H54 (cell line): ENCODE results near the gene DPH5.

Experiments
- DNase-seq: peaks from one replicate; pipeline ENCODE4 v3.0.0; 2011; ENCODE audit warnings: low spot score, mixed read lengths; ENCODE audit not compliant: insufficient read length
- FAIRE-seq: peaks from 3 replicates; lab custom pipeline; 2011; peaks lifted over from hg19 to GRCh38; lab: Jason Lieb, UNC
- POLR2A ChIP-seq: IDR thresholded peaks from 2 replicates; pipeline ENCODE4 v1.6.1; 2011; ENCODE audit warnings: low read depth, mild to moderate bottlenecking, low read length

DPH5 gene

GRCh38 chr1:101017448-101017847 is 8.1 kb downstream of the DPH5 start:
- FAIRE-seq (no peak), DNase-seq (no peak)
- no peak for TF ChIP-seq POLR2A

- TF ChIP-seq POLR2A: no peak
- FAIRE-seq (peak; percentile 53), DNase-seq (no peak)
These were observed 11.8 kb downstream of the DPH5 start for GRCh38 chr1:101013776-101014175.

GRCh38 chr1:101008229-101008834 is 17.3 kb downstream of the DPH5 start:
- no peak for FAIRE-seq
- DNase-seq: no peak
- no peak for TF ChIP-seq POLR2A

- TF ChIP-seq POLR2A: no peak
- no peak for DNase-seq
- peak; percentile 58 for FAIRE-seq
These were observed 19.0 kb downstream of the DPH5 start for GRCh38 chr1:101006553-101006952.

- TF ChIP-seq POLR2A: no peak
- no peak for DNase-seq
- FAIRE-seq: no peak
These were observed 19.7 kb downstream of the DPH5 start for GRCh38 chr1:101005871-101006270.

- TF ChIP-seq POLR2A: no peak
- FAIRE-seq (no peak), DNase-seq (no peak)
These were observed 20.4 kb downstream of the DPH5 start for GRCh38 chr1:101005183-101005582.

- DNase-seq: no peak
- no peak for FAIRE-seq
- no peak for TF ChIP-seq POLR2A
These were observed 20.9 kb downstream of the DPH5 start for GRCh38 chr1:101004670-101005069.

GRCh38 chr1:101004061-101004460 is 21.5 kb downstream of the DPH5 start:
- DNase-seq (no peak), FAIRE-seq (peak; percentile 60)
- no peak for TF ChIP-seq POLR2A

GRCh38 chr1:101003012-101003650 is 22.5 kb downstream of the DPH5 start:
- FAIRE-seq: peak; percentile 86
- no peak for TF ChIP-seq POLR2A
- DNase-seq: no peak

- FAIRE-seq (peak; percentile 85), DNase-seq (no peak)
These were observed 23.0 kb downstream of the DPH5 start for GRCh38 chr1:101002551-101002950.

GRCh38 chr1:101000131-101000873 is 25.3 kb downstream of the DPH5 start:
- no peak for DNase-seq
- TF ChIP-seq POLR2A: no peak
- no peak for FAIRE-seq

More at GRCh38 chr1:101002551-101002950, 23.0 kb downstream of the DPH5 start:
- TF ChIP-seq POLR2A: no peak

- FAIRE-seq (no peak), DNase-seq (no peak)
- TF ChIP-seq POLR2A: no peak
These were observed 27.2 kb downstream of the DPH5 start for GRCh38 chr1:100998426-100998825.

GRCh38 chr1:100995198-100995988 is 30.2 kb downstream of the DPH5 start:
- no peak for DNase-seq
- TF ChIP-seq POLR2A: no peak
- no peak for FAIRE-seq
